PC-9 (cell line): Measurements from ENCODE around the gene TBC1D8. TPM values are rescaled to one million over a fixed set of nuclear protein-coding genes. Genes with fewer than 3 reads are reported as not detected.

Source experiments
- BruUV-seq: library from RNA; stranded (reverse); fragments of 400-500 nt; replicated peaks from 2 replicates; lab custom pipeline; 2021; lab: Mats Ljungman, UMichigan
- CTCF ChIA-PET: fragments of 300-600 bp; sonication (Branson Sonifier 250); formaldehyde crosslinking; loops from one replicate; lab custom pipeline; 2022; ENCODE audit warnings: antibody characterized with exemption; lab: Charles Lee
- POLR2A ChIA-PET: fragments of 300-600 bp; sonication (Branson Sonifier 250); formaldehyde crosslinking; loops from one replicate; lab custom pipeline; 2022; ENCODE audit warnings: antibody characterized with exemption; ENCODE audit not compliant: unreplicated experiment; lab: Charles Lee
- DNase-seq, 2 experiments: peaks; one replicate each; pipeline versions ENCODE4 v3.0.0 to v3.0.0-alpha.2; 2015 to 2022; ENCODE audit warnings: mixed read lengths in 1 of 2
- H2AFZ ChIP-seq: fragments of 200-600 bp; sonication (generic); 2 replicates; pipeline ENCODE4 v1.8.1; 2017; ENCODE audit warnings: antibody characterized with exemption
- H3F3A ChIP-seq: fragments of 200-600 bp; sonication (generic); 2 replicates; pipeline ENCODE4 v1.8.1; 2017; ENCODE audit warnings: antibody characterized with exemption, mild to moderate bottlenecking, low read depth; ENCODE audit not compliant: insufficient read depth
- H3K27ac ChIP-seq: fragments of 200-600 bp; sonication (generic); 2 replicates; pipeline ENCODE4 v1.6.1; 2016; ENCODE audit warnings: mixed run types
- H3K27me3 ChIP-seq: fragments of 200-600 bp; sonication (generic); 2 replicates; pipeline ENCODE4 v1.6.1; 2016; ENCODE audit warnings: low read depth, mixed run types; ENCODE audit not compliant: insufficient read depth
- H3K36me3 ChIP-seq: fragments of 200-600 bp; sonication (generic); 2 replicates; pipeline ENCODE4 v1.6.1; 2016; ENCODE audit warnings: low read depth, mixed run types
- H3K4me1 ChIP-seq: fragments of 200-600 bp; sonication (generic); replicated peaks from 2 replicates; pipeline ENCODE4 v1.6.1; 2016; ENCODE audit warnings: mixed run types; ENCODE audit not compliant: insufficient read depth
- H3K4me2 ChIP-seq: fragments of 200-600 bp; sonication (generic); 2 replicates; pipeline ENCODE4 v1.6.1; 2017; ENCODE audit warnings: mixed run types
- H3K4me3 ChIP-seq: fragments of 200-600 bp; sonication (generic); 2 replicates; pipeline ENCODE4 v1.6.1; 2016; ENCODE audit warnings: mixed run types
- H3K79me2 ChIP-seq: fragments of 200-600 bp; sonication (generic); 2 replicates; pipeline ENCODE4 v1.6.1; 2017; ENCODE audit warnings: low read depth, mixed run types
- H3K9me2 ChIP-seq: fragments of 200-600 bp; sonication (generic); 2 replicates; pipeline ENCODE4 v1.8.1; 2017; ENCODE audit warnings: mild to moderate bottlenecking; ENCODE audit not compliant: insufficient read depth
- H3K9me3 ChIP-seq: fragments of 200-600 bp; sonication (generic); 2 replicates; pipeline ENCODE4 v1.8.1; 2016; ENCODE audit warnings: low read depth; ENCODE audit not compliant: insufficient read depth
- H4K20me1 ChIP-seq: fragments of 200-600 bp; sonication (generic); 2 replicates; pipeline ENCODE4 v1.8.1; 2017; ENCODE audit not compliant: insufficient read depth
- EZH2 ChIP-seq: fragments of 200-600 bp; sonication (generic); IDR thresholded peaks from 2 replicates; pipeline ENCODE4 v1.8.0; 2017; ENCODE audit warnings: antibody characterized with exemption, low read depth
- intact Hi-C: fragments of 100-400 bp; cut with micrococcal nuclease; formaldehyde crosslinking; loops from one replicate; pipeline ENCODE4 v1.10.0; 2022; ENCODE audit not compliant: unreplicated experiment
- total RNA-seq: library from RNA; stranded (reverse); gene quantifications from 2 replicates; pipeline ENCODE4 v1.2.3, GENCODE V29; 2021
- TF ChIP-seq, protein P1 (sequence below): fragments of 200-600 bp; sonication (generic); conservative IDR thresholded peaks from 2 replicates; pipeline ENCODE4 v1.6.1; 2017; ENCODE audit warnings: mixed run types, antibody characterized with exemption, mild to moderate bottlenecking, moderate library complexity

The TBC1D8 gene
- total RNA-seq, 1 experiment from 2014 or later = 25.2 TPM

DNA sequence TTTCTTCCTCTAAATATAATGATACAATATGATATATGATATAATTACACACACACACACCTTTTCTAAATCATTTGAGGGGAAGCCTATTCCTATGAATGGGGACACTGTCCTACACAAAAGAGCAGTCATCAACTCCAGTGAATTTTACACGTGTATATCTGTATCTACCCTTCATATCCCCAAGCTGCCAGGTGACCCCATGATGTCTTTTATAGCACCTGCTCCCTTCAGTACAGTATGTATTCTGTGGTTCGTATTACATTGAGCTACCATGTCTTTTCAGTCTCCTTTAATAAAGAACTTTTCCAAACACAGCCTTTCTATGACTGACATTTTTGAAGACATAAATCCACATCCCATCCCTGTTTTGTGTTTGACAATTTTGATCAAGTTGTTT lies 19.0 kb downstream of the TBC1D8 start:
- no peak overlapping the region for H2AFZ ChIP-seq
- peaks cover 100% of the 10 kb centered on the region for H3K79me2 ChIP-seq
- H3K4me2 ChIP-seq = no peak overlapping the region
- no peaks in the 10 kb centered on the region for H3K9me3 ChIP-seq
- peaks cover 46% of the 10 kb centered on the region for H3K4me1 ChIP-seq
- H4K20me1 ChIP-seq = peaks cover 4% of the 10 kb centered on the region; the same call in 1 of the 2 replicates
- no peak for DNase-seq
- TF ChIP-seq EZH2 = no peak
- TF ChIP-seq, protein P1, sequence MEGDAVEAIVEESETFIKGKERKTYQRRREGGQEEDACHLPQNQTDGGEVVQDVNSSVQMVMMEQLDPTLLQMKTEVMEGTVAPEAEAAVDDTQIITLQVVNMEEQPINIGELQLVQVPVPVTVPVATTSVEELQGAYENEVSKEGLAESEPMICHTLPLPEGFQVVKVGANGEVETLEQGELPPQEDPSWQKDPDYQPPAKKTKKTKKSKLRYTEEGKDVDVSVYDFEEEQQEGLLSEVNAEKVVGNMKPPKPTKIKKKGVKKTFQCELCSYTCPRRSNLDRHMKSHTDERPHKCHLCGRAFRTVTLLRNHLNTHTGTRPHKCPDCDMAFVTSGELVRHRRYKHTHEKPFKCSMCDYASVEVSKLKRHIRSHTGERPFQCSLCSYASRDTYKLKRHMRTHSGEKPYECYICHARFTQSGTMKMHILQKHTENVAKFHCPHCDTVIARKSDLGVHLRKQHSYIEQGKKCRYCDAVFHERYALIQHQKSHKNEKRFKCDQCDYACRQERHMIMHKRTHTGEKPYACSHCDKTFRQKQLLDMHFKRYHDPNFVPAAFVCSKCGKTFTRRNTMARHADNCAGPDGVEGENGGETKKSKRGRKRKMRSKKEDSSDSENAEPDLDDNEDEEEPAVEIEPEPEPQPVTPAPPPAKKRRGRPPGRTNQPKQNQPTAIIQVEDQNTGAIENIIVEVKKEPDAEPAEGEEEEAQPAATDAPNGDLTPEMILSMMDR = no peak
- no peaks in the 10 kb centered on the region for H3K9me2 ChIP-seq
- peaks cover 19% of the 10 kb centered on the region for H3F3A ChIP-seq
- H3K4me3 ChIP-seq = no peak overlapping the region
- no peaks in the 10 kb centered on the region for H3K27me3 ChIP-seq
- H3K27ac ChIP-seq = no peak overlapping the region
- ChIA-PET POLR2A (interaction anchor here (0.6 kb wide), 1 partner anchor 12 kb away, joined by 3 read pairs; no protein-coding TSS in a partner anchor), CTCF (no interaction called here)
- H3K36me3 ChIP-seq = no peaks in the 10 kb centered on the region
- BruUV-seq = no TSS peak
- intact Hi-C loops = no loop called here

DNA sequence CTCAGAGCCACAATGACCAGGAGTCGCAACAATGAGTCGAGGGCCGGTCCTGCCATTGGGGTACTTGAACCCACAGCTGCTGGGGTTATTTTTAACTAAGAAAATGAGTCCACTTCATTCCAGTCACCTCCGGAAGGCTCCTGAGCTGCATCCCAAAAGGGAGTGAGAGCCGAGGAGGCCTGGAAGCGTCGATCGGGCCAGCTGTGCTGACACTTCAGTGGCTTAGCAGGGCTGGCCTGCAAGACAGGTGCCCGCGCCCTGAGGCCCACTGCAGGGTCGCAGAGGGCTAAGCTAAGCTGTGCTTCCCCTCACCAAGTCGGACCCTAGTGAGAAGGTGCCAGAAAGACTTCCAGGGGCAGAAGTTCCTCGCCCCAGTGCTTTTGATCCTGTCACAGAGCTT lies 21.1 kb downstream of the TBC1D8 start:
- Histone ChIP-seq H2AFZ (no peak overlapping the region), H3K36me3 (no peaks in the 10 kb centered on the region), H3K79me2 (peaks cover 94% of the 10 kb centered on the region), H3K4me3 (no peak overlapping the region), H3K4me1 (peaks cover 50% of the 10 kb centered on the region), H3K9me2 (no peaks in the 10 kb centered on the region), H3K27me3 (no peaks in the 10 kb centered on the region), H3K4me2 (no peak overlapping the region), H3F3A (peaks cover 34% of the 10 kb centered on the region), H3K9me3 (no peaks in the 10 kb centered on the region), H3K27ac (0 out of 2 replicates have a peak overlapping the region, but pooled peaks have one; percentile 20), H4K20me1 (no peaks in the 10 kb centered on the region)
- no TSS peak for BruUV-seq
- CTCF ChIA-PET = no interaction called here
- intact Hi-C loops = no loop called here
- no peak for DNase-seq
- TF ChIP-seq, protein P1 = no peak
- no peak for TF ChIP-seq EZH2
- POLR2A ChIA-PET = no interaction called here

DNA sequence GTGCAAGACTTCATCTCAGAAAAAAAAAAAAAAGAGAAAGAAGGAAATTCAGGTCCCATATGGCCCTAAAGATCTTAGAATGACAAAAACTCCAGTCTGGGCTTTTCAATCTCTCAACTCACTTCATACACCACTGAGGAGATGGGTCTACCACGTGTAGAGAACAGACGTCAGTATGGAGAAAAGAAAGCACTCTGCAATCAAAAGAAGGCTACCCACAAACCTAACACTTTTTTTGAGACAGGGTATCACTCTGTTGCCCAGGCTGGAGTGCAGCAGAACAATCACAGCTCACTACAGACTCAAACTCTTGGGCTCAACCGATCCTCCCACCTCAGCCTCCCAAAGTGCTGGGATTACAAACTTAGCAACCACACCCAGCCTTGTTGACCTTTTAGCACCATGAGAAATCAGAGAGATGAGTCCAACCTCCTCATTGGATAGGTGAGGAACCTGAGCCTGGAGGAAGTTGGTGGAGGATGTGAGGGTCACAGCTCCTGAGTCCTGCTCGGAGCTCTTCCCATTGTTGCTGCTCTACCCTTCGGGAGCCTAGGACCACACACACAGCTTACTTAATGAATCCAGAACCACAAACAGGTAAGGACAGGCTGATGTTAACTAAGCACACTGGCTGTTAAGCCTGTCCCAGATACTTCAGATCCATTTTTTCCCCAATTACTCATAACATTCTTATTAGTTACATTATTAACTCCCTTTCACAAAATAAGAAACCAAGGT lies 23.7 kb downstream of the TBC1D8 start:
- Histone ChIP-seq H3K4me2 (peak overlapping the region; percentile 75), H3K79me2 (peaks cover 88% of the 10 kb centered on the region), H3K4me1 (peaks cover 68% of the 10 kb centered on the region), H3K9me2 (no peaks in the 10 kb centered on the region), H3K27me3 (no peaks in the 10 kb centered on the region), H2AFZ (no peak overlapping the region), H3K36me3 (peaks cover 4% of the 10 kb centered on the region; the same call in 1 of the 2 replicates), H3K9me3 (no peaks in the 10 kb centered on the region), H4K20me1 (no peaks in the 10 kb centered on the region), H3K27ac (peak overlapping the region; percentile 97), H3K4me3 (peak overlapping the region; percentile 25; the same call in 1 of the 2 replicates), H3F3A (peaks cover 51% of the 10 kb centered on the region)
- peak in 1 of 2 experiments; percentile 58 for DNase-seq
- POLR2A ChIA-PET = no interaction called here
- CTCF ChIA-PET = interaction anchor here (0.7 kb wide), 1 partner anchor 115 kb away, joined by 3 read pairs; no protein-coding TSS in a partner anchor
- intact Hi-C loops = no loop called here
- BruUV-seq = no TSS peak
- no peak for TF ChIP-seq EZH2
- TF ChIP-seq, protein P1 = no peak
